ENCODE results near the gene PER1.
A peak's percentile ranks its signal among the peaks of the same experiment; 100 is the strongest.
"Not testable (repeated sequence)": the region's sequence is repeated elsewhere in the genome, so short reads cannot be mapped to it uniquely, and the experiment has no call there.

The PER1 gene

DNA sequence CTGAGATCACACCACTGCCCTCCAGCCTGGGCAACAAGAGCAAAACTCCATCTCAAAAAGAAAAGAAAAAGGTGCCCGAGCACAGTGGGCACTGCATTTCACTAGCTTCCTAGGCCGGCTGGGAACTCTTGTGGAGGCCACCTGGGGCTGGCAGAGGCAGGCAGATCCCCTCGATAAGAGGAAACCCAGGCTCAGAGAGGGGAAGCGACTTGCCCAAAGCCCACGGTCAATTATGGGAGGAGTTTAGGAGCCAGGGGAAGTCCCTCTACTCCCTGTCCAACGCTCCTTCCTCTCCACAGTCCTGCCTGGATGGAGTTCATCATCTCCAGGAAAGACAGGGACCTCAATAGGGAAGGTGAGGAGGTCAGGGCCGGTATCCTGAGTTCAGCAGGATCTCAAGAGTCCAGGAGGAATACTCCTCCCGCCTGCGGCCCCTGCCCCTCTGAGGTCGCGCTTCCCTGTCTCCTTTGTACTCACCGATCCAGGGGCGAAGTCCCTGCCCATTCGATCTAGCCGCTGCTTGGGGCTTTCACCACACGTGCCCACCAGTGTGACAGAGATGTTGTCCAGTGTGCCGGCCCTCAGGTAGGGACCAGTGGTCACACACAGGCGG, 34.7 kb downstream of the PER1 start:
- Histone ChIP-seq H3K9me3 (ENCODE audit: control insufficient read depth in 2 of 2, low read length in 2 of 2) (no peaks in the 10 kb centered on the region), H3K27ac (ENCODE audit: low read length) (no peak overlapping the region), H3K9ac (ENCODE audit: low read length in 2 of 2) (no peak overlapping the region), H3K36me3 (ENCODE audit: control insufficient read depth in 2 of 2, insufficient read depth in 2 of 2, low read length in 2 of 2) (no peaks in the 10 kb centered on the region), H3K4me3 (ENCODE audit: low read length in 2 of 2) (peak overlapping the region in 1 of 2 donors; percentile 83), H3K4me1 (ENCODE audit: control insufficient read depth, insufficient read depth, low read length) (peaks cover 39% of the 10 kb centered on the region), H3K27me3 (ENCODE audit: control insufficient read depth in 1 of 2, insufficient read depth in 2 of 2, low read length in 2 of 2) (peaks cover 50% of the 10 kb centered on the region in 2 donors)

DNA sequence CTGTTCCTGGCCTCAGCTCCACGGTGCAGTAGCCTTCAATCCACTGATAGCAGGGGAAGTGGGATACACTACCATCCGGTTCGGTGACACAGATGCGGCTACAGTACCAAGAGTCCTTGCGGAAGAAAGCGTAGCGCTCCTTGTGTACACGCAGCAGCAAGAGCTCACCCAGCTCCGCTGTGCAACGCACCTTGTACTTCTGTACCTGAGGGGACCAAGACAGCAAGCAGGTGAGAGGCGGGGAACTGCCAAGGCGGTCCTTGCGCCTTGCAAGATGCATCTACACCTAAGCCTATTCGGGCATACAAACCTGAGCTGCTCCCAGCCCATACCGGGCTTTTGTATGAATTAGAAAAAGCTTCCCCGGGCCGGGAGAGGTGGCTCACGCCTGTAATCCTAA, 35.4 kb downstream of the PER1 start:
- no peak overlapping the region for H3K27ac ChIP-seq (ENCODE audit: low read length)
- peaks cover 51 to 53% of the 10 kb centered on the region in 2 donors for H3K27me3 ChIP-seq (ENCODE audit: control insufficient read depth in 1 of 2, insufficient read depth in 2 of 2, low read length in 2 of 2)
- no peak overlapping the region for H3K9ac ChIP-seq (ENCODE audit: low read length in 2 of 2)
- H3K36me3 ChIP-seq (ENCODE audit: control insufficient read depth in 2 of 2, insufficient read depth in 2 of 2, low read length in 2 of 2), result no peaks in the 10 kb centered on the region
- no peaks in the 10 kb centered on the region for H3K9me3 ChIP-seq (ENCODE audit: control insufficient read depth in 2 of 2, low read length in 2 of 2)
- no peak overlapping the region for H3K4me3 ChIP-seq (ENCODE audit: low read length in 2 of 2)
- H3K4me1 ChIP-seq (ENCODE audit: control insufficient read depth, insufficient read depth, low read length), result peaks cover 32% of the 10 kb centered on the region

DNA sequence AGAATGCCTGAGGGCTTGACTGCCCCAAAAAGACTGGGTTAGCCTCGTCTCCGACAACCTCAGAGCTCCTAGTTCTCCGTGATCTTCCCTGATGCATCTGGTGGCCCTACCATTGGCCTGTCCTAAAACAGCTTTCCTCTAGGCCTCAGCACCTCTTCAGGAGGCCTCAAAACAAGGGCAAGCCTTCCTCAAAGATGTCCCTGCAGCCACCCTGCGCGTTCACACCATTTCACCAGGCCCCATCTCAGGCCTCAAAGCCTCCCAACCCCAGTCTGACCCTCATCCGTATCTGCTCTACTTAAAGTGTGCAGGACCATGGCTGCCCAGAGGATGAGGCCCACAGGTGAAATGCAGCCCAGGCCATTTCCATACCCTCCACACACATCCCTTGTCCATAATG, 41.3 kb downstream of the PER1 start:
- H3K27me3 ChIP-seq (ENCODE audit: control insufficient read depth in 1 of 2, insufficient read depth in 2 of 2, low read length in 2 of 2), result peaks cover 51 to 61% of the 10 kb centered on the region in 2 donors

DNA sequence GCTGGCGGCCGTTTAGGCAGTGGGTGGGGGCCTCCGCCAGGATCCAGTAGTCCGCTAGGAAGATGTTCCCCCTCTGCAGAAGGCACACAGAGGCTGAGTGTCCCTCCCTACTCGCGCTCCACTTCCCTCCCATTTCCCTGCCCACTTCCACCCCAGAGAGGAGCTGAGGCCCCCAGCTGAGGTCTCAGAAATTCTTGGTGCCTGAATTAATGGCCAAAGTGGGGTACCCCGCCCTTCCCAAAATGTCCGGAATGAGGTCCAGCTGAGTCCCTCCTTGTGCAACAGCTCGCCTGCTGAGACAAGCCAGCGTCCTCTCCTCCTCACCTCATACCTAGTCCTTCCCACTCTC, 41.8 kb downstream of the PER1 start:
- no peaks in the 10 kb centered on the region for H3K36me3 ChIP-seq (ENCODE audit: control insufficient read depth in 2 of 2, insufficient read depth in 2 of 2, low read length in 2 of 2)
- no peak overlapping the region for H3K9ac ChIP-seq (ENCODE audit: low read length in 2 of 2)
- H3K9me3 ChIP-seq (ENCODE audit: control insufficient read depth in 2 of 2, low read length in 2 of 2), result no peaks in the 10 kb centered on the region
- H3K4me1 ChIP-seq (ENCODE audit: control insufficient read depth, insufficient read depth, low read length), result peaks cover 7% of the 10 kb centered on the region
- no peak overlapping the region for H3K4me3 ChIP-seq (ENCODE audit: low read length in 2 of 2)
- H3K27ac ChIP-seq (ENCODE audit: low read length), result no peak overlapping the region
- peaks cover 47 to 56% of the 10 kb centered on the region in 2 donors for H3K27me3 ChIP-seq (ENCODE audit: control insufficient read depth in 1 of 2, insufficient read depth in 2 of 2, low read length in 2 of 2)

More for the DNA sequence above, 41.3 kb downstream of the PER1 start:
- no peak overlapping the region for H3K9ac ChIP-seq (ENCODE audit: low read length in 2 of 2)
- H3K9me3 ChIP-seq (ENCODE audit: control insufficient read depth in 2 of 2, low read length in 2 of 2), result no peaks in the 10 kb centered on the region
- peaks cover 7% of the 10 kb centered on the region for H3K4me1 ChIP-seq (ENCODE audit: control insufficient read depth, insufficient read depth, low read length)
- no peak overlapping the region for H3K27ac ChIP-seq (ENCODE audit: low read length)
- no peak overlapping the region for H3K4me3 ChIP-seq (ENCODE audit: low read length in 2 of 2)
- no peaks in the 10 kb centered on the region for H3K36me3 ChIP-seq (ENCODE audit: control insufficient read depth in 2 of 2, insufficient read depth in 2 of 2, low read length in 2 of 2)

DNA sequence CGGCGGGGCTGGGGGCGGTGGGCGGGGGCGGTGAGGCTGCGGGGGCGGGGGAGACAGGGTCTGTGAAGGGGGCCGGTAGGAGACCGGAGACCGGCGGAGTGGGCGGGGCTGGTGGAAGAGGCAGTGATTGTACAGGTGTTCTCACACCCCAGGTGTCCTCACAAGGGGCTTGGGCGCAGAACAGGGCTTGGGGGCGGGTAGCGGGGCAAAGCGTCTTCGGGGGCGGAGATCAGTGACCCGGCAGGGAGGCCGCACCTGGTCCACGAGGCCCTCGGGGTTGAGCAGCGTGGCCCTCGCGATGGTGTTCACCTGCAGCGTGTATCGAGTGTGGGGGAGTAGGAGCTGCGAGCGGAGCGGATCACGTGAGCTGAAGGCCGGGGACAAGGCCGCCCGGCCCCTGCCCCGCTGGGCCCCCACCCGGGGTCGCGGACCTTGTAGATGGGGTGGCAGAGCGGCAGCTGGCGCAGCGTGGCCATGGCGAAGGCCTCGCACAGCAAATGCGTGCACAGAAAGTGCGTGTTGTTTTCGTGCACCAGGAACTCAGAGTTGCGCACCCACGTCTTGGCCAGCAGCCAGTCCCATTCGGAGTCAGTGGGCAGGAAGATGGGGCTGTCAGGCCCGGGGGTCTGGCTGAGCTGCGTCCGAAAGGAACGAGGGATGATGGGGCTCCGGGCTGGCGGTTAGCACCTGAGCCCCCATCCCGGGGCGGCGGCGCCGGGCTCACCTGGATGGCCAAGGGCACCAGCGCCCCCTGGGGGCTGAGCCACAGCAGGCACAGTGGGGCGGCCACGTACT, 42.3 kb downstream of the PER1 start:
- Histone ChIP-seq H3K27me3 (ENCODE audit: control insufficient read depth in 1 of 2, insufficient read depth in 2 of 2, low read length in 2 of 2) (peaks cover 44 to 50% of the 10 kb centered on the region in 2 donors), H3K9me3 (ENCODE audit: control insufficient read depth in 2 of 2, low read length in 2 of 2) (no peaks in the 10 kb centered on the region), H3K9ac (ENCODE audit: low read length in 2 of 2) (no peak overlapping the region), H3K27ac (ENCODE audit: low read length) (no peak overlapping the region), H3K4me3 (ENCODE audit: low read length in 2 of 2) (peak overlapping the region in 1 of 2 donors; percentile 35), H3K36me3 (ENCODE audit: control insufficient read depth in 2 of 2, insufficient read depth in 2 of 2, low read length in 2 of 2) (no peaks in the 10 kb centered on the region), H3K4me1 (ENCODE audit: control insufficient read depth, insufficient read depth, low read length) (peaks cover 7% of the 10 kb centered on the region)

DNA sequence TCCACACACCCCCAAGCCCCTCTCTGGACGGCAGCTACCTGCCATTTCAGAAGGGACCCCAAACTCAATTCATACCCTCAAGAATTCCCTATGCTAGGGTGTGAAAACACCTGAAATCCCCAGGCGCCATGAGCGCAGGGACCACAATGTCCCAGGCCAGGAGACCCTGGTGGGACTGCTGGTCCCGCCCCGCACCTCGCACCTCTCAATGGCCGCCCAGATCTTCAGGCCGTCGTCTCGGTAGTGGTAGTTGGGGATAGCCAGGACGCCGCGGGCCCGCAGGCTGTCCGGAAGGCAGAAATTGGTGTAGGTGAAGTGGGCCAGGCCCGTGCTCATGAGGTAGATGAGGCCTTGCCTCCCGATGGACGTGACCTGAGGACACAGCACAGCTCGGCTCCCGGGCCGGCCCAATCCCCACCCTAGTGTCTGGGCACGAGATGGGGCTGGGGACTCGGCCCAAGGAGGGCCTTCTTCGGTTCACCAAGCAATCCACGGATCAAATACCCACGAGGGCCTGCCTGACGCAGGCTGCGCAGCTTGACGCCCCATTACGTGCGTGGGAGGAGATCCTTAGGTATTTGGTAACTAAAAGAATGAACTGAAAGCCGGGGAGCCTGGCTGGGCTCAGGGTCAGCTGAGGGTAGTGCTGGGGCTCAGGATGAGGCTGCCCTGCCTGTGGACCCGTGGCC, 43.1 kb downstream of the PER1 start:
- no peaks in the 10 kb centered on the region for H3K36me3 ChIP-seq (ENCODE audit: control insufficient read depth in 2 of 2, insufficient read depth in 2 of 2, low read length in 2 of 2)
- no peak overlapping the region for H3K27ac ChIP-seq (ENCODE audit: low read length)
- no peaks in the 10 kb centered on the region for H3K9me3 ChIP-seq (ENCODE audit: control insufficient read depth in 2 of 2, low read length in 2 of 2)
- peaks cover 7% of the 10 kb centered on the region for H3K4me1 ChIP-seq (ENCODE audit: control insufficient read depth, insufficient read depth, low read length)
- peaks cover 39 to 43% of the 10 kb centered on the region in 2 donors for H3K27me3 ChIP-seq (ENCODE audit: control insufficient read depth in 1 of 2, insufficient read depth in 2 of 2, low read length in 2 of 2)
- no peak overlapping the region for H3K9ac ChIP-seq (ENCODE audit: low read length in 2 of 2)
- H3K4me3 ChIP-seq (ENCODE audit: low read length in 2 of 2), result no peak overlapping the region

DNA sequence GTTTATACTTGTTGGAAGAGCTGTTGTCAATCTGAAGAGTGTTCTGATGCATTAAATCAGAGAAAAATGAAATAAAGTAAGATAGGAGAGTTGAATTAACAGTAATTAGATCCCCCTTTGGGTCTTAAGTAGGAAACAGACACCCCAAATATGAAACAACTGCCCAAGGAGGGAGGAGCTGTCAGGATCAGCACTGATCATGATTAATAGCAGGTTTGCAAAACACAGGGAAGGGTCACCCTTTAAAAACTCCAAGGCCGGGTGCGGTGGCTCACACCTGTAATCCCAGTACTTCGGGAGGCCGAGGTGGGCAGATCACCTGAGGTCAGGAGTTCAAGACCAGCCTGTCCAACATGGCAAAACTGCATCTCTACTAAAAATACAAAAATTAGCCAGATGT, 45.2 kb downstream of the PER1 start:
- not testable (repeated sequence) for H3K27ac ChIP-seq (ENCODE audit: low read length); H3K4me1 ChIP-seq (ENCODE audit: control insufficient read depth, insufficient read depth, low read length); H3K9me3 ChIP-seq (ENCODE audit: control insufficient read depth in 2 of 2, low read length in 2 of 2); H3K36me3 ChIP-seq (ENCODE audit: control insufficient read depth in 2 of 2, insufficient read depth in 2 of 2, low read length in 2 of 2); H3K4me3 ChIP-seq (ENCODE audit: low read length in 2 of 2); H3K9ac ChIP-seq (ENCODE audit: low read length in 2 of 2)
- H3K27me3 ChIP-seq (ENCODE audit: control insufficient read depth in 1 of 2, insufficient read depth in 2 of 2, low read length in 2 of 2), result peaks cover 34 to 38% of the 10 kb centered on the region in 2 donors

DNA sequence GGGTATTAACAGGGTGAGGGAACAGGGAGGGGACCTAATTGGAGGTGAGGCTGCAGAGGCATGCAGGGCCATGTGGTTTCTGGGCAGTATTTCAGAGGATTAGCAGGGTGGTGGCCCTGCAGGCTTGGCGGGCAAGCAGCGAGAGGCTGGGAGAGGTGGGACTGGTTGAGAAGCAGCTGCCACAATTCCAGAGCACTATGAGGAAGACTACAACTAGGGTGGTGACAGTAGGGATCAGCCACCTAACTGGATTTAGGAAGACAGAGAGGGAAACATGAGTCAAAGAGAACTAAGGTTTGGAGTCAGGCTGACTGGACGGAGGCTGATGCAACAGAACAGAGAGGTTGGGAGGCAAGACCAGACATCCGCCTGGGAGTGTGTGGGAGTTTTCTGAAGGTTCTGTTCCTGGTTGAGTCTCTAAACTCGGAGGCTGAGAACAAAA, 46.2 kb downstream of the PER1 start:
- Histone ChIP-seq H3K27ac (ENCODE audit: low read length) (no peak overlapping the region), H3K4me1 (ENCODE audit: control insufficient read depth, insufficient read depth, low read length) (peaks cover 7% of the 10 kb centered on the region), H3K4me3 (ENCODE audit: low read length in 2 of 2) (no peak overlapping the region), H3K27me3 (ENCODE audit: control insufficient read depth in 1 of 2, insufficient read depth in 2 of 2, low read length in 2 of 2) (peaks cover 24 to 28% of the 10 kb centered on the region in 2 donors), H3K9ac (ENCODE audit: low read length in 2 of 2) (no peak overlapping the region), H3K36me3 (ENCODE audit: control insufficient read depth in 2 of 2, insufficient read depth in 2 of 2, low read length in 2 of 2) (no peaks in the 10 kb centered on the region), H3K9me3 (ENCODE audit: control insufficient read depth in 2 of 2, low read length in 2 of 2) (no peaks in the 10 kb centered on the region)

DNA sequence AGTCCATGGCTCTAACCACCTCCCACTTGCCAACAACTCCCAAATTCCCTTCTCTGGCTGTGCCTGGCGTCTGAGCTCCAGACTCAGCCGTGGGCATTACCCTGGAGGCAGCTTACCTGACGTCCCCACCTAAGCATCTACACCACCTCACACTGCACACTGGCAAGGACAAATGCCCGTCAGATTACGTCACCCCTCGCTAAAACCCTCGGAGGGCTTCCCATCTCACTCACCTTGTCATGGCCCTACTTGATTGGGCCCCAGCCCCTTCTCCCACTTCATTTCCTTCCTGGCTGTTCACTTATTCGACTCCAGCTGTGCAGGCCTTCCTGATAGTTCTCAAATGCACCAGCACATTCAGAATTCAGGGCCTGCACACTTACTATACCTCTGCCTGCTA, 47.3 kb downstream of the PER1 start:
- H3K36me3 ChIP-seq (ENCODE audit: control insufficient read depth in 2 of 2, insufficient read depth in 2 of 2, low read length in 2 of 2), result no peaks in the 10 kb centered on the region
- no peak overlapping the region for H3K4me3 ChIP-seq (ENCODE audit: low read length in 2 of 2)
- H3K4me1 ChIP-seq (ENCODE audit: control insufficient read depth, insufficient read depth, low read length), result peaks cover 3% of the 10 kb centered on the region
- no peak overlapping the region for H3K27ac ChIP-seq (ENCODE audit: low read length)
- H3K9me3 ChIP-seq (ENCODE audit: control insufficient read depth in 2 of 2, low read length in 2 of 2), result no peaks in the 10 kb centered on the region
- no peak overlapping the region for H3K9ac ChIP-seq (ENCODE audit: low read length in 2 of 2)
- peaks cover 13 to 18% of the 10 kb centered on the region in 2 donors for H3K27me3 ChIP-seq (ENCODE audit: control insufficient read depth in 1 of 2, insufficient read depth in 2 of 2, low read length in 2 of 2)

DNA sequence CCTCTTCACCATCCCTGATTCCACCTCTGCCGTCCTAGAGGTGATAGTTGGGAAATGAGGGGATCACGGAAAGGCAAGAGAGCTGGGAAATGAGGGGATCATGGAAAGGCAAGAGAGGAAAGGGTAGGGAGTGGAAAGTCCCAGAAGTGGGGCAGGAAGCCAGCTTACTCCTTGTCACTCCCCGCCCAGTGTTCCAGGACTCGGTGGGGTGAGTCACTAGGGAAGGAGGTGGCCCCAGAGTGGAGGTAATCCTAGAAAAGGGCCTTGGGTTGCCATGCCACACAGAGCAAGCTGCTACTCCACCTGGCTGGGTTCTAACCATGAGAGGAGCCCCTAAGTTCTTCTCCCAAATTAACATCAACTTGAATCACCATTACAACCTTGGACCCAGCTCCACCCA, 48.7 kb downstream of the PER1 start:
- Histone ChIP-seq H3K4me1 (ENCODE audit: control insufficient read depth, insufficient read depth, low read length) (no peaks in the 10 kb centered on the region), H3K9me3 (ENCODE audit: control insufficient read depth in 2 of 2, low read length in 2 of 2) (no peaks in the 10 kb centered on the region), H3K9ac (ENCODE audit: low read length in 2 of 2) (no peak overlapping the region), H3K27me3 (ENCODE audit: control insufficient read depth in 1 of 2, insufficient read depth in 2 of 2, low read length in 2 of 2) (peaks cover 2 to 7% of the 10 kb centered on the region in 2 donors), H3K36me3 (ENCODE audit: control insufficient read depth in 2 of 2, insufficient read depth in 2 of 2, low read length in 2 of 2) (no peaks in the 10 kb centered on the region), H3K4me3 (ENCODE audit: low read length in 2 of 2) (no peak overlapping the region), H3K27ac (ENCODE audit: low read length) (no peak overlapping the region)

All from stomach smooth muscle (tissue), 2 donors.